H54 (cell line): ENCODE results near the gene TPH2.

Experiments used
- DNase-seq: peaks from one replicate; pipeline ENCODE4 v3.0.0; 2011; ENCODE audit warnings: low spot score, mixed read lengths; ENCODE audit not compliant: insufficient read length
- FAIRE-seq: peaks from 3 replicates; lab custom pipeline; 2011; peaks lifted over from hg19 to GRCh38; lab: Jason Lieb, UNC
- POLR2A ChIP-seq: IDR thresholded peaks from 2 replicates; pipeline ENCODE4 v1.6.1; 2011; ENCODE audit warnings: low read depth, mild to moderate bottlenecking, low read length

The TPH2 gene

GRCh38 chr12:71949646-71950045, 11.0 kb downstream of the TPH2 start:
- TF ChIP-seq POLR2A = no peak
- no peak for FAIRE-seq
- no peak for DNase-seq

GRCh38 chr12:71950404-71950803, 11.8 kb downstream of the TPH2 start:
- FAIRE-seq (no peak), DNase-seq (no peak)
- no peak for TF ChIP-seq POLR2A

- FAIRE-seq (no peak), DNase-seq (no peak)
- no peak for TF ChIP-seq POLR2A
Measured at GRCh38 chr12:71950819-71951218, 12.2 kb downstream of the TPH2 start.

- TF ChIP-seq POLR2A = no peak
- FAIRE-seq = no peak
- DNase-seq = no peak
Measured at GRCh38 chr12:71954083-71954778, 15.6 kb downstream of the TPH2 start.

- TF ChIP-seq POLR2A = no peak
- FAIRE-seq (no peak), DNase-seq (no peak)
Measured at GRCh38 chr12:71954861-71955260, 16.2 kb downstream of the TPH2 start.

- DNase-seq (no peak), FAIRE-seq (no peak)
- no peak for TF ChIP-seq POLR2A
Measured at GRCh38 chr12:71955970-71956369, 17.3 kb downstream of the TPH2 start.

GRCh38 chr12:71958056-71958455, 19.4 kb downstream of the TPH2 start:
- TF ChIP-seq POLR2A = no peak
- DNase-seq (no peak), FAIRE-seq (peak; percentile 30)

- DNase-seq (no peak), FAIRE-seq (peak; percentile 30)
- no peak for TF ChIP-seq POLR2A
Measured at GRCh38 chr12:71958457-71958856, 19.8 kb downstream of the TPH2 start.

- DNase-seq = no peak
- no peak for TF ChIP-seq POLR2A
- FAIRE-seq = no peak
Measured at GRCh38 chr12:71958993-71959578, 20.4 kb downstream of the TPH2 start.

- FAIRE-seq = no peak
- DNase-seq = no peak
- no peak for TF ChIP-seq POLR2A
Measured at GRCh38 chr12:71967211-71967610, 28.6 kb downstream of the TPH2 start.

- no peak for TF ChIP-seq POLR2A
- FAIRE-seq = no peak
Measured at GRCh38 chr12:71969330-71969729, 30.7 kb downstream of the TPH2 start.

GRCh38 chr12:71970031-71970430, 31.4 kb downstream of the TPH2 start:
- TF ChIP-seq POLR2A = no peak
- no peak for FAIRE-seq
- no peak for DNase-seq

More at GRCh38 chr12:71969330-71969729, 30.7 kb downstream of the TPH2 start:
- no peak for DNase-seq

- FAIRE-seq = no peak
- DNase-seq = no peak
- no peak for TF ChIP-seq POLR2A
Measured at GRCh38 chr12:71972441-71973074, 33.9 kb downstream of the TPH2 start.

- DNase-seq = no peak
- FAIRE-seq = no peak
- TF ChIP-seq POLR2A = no peak
Measured at GRCh38 chr12:71973687-71974086, 35.0 kb downstream of the TPH2 start.

- no peak for FAIRE-seq
- TF ChIP-seq POLR2A = no peak
- no peak for DNase-seq
Measured at GRCh38 chr12:71980538-71980937, 41.9 kb downstream of the TPH2 start.

GRCh38 chr12:71981149-71981548, 42.5 kb downstream of the TPH2 start:
- FAIRE-seq (no peak), DNase-seq (no peak)
- TF ChIP-seq POLR2A = no peak
